GM12878 (cell line): ENCODE data around the gene CDYL. TPM values are rescaled to one million over a fixed set of nuclear protein-coding genes. Genes with fewer than 3 reads are reported as not detected.
A peak's percentile ranks its signal among the peaks of the same experiment; 100 is the strongest.

Experiments
- ATAC-seq: fragments of 200-7000 bp; cut with Tn5 transposase; 3 replicates; pipeline ENCODE4 v1.9.1; 2020; ENCODE audit warnings: mild to moderate bottlenecking, moderate library complexity
- BruUV-seq: library from RNA; stranded (reverse); fragments of 400-500 nt; replicated peaks from 2 replicates; lab custom pipeline; 2021; lab: Mats Ljungman, UMichigan
- CTCF ChIA-PET: fragments of 300-600 bp; sonication (Branson Sonifier 250); formaldehyde crosslinking; extraction: SDS; loops from one replicate; lab custom pipeline; 2021; ENCODE audit warnings: inconsistent platforms; lab: Yijun Ruan, JAX
- POLR2A ChIA-PET: fragments of 350-600 bp; formaldehyde crosslinking; extraction: SDS; loops from one replicate; lab custom pipeline; 2021; ENCODE audit warnings: inconsistent platforms; lab: Charles Lee
- RAD21 ChIA-PET: fragments of 300-600 bp; sonication (Branson Sonifier 250); formaldehyde crosslinking; loops from one replicate; lab custom pipeline; 2023; ENCODE audit warnings: antibody characterized with exemption; ENCODE audit not compliant: unreplicated experiment; lab: Charles Lee
- SMC1A ChIA-PET: fragments of 300-600 bp; sonication (Branson Sonifier 250); formaldehyde crosslinking; loops from one replicate; lab custom pipeline; 2023; ENCODE audit not compliant: unreplicated experiment, uncharacterized antibody; lab: Charles Lee
- DNase-seq: peaks from one replicate; pipeline ENCODE4 v3.0.0-alpha.2; 2011; ENCODE audit warnings: low read depth, low spot score
- FAIRE-seq: peaks from 3 replicates; lab custom pipeline; 2011; peaks lifted over from hg19 to GRCh38; lab: Jason Lieb, UNC
- H2AFZ ChIP-seq: 2 replicates; pipeline ENCODE4 v1.6.0; 2011; ENCODE audit warnings: low read depth, low read length, control low read depth; ENCODE audit not compliant: control insufficient read depth
- H3K27ac ChIP-seq: 2 replicates; pipeline ENCODE4 v1.5.1; 2011; ENCODE audit warnings: control low read depth; ENCODE audit not compliant: control insufficient read depth, insufficient read depth
- H3K27me3 ChIP-seq, 2 experiments: replicated peaks in 1 of 2; 2 replicates each; pipeline versions ENCODE4 v1.6.0 to v1.6.1; 2011; ENCODE audit warnings: low read length in 1 of 2; ENCODE audit not compliant: control insufficient read depth in 2 of 2, insufficient read depth in 2 of 2
- H3K36me3 ChIP-seq, 2 experiments: 2 replicates each; pipeline ENCODE4 v1.5.1; 2011; ENCODE audit warnings: low read length in 1 of 2; ENCODE audit not compliant: control insufficient read depth in 2 of 2, insufficient read depth in 2 of 2
- H3K4me1 ChIP-seq: 2 replicates; pipeline ENCODE4 v1.6.1; 2011; ENCODE audit warnings: mild to moderate bottlenecking, low read length, moderate library complexity, mixed read lengths; ENCODE audit not compliant: control insufficient read depth, insufficient read depth
- H3K4me2 ChIP-seq: 2 replicates; pipeline ENCODE4 v1.6.0; 2011; ENCODE audit warnings: control low read depth; ENCODE audit not compliant: control insufficient read depth, insufficient read depth
- H3K4me3 ChIP-seq: fragments of 200-600 bp; sonication (generic); 2 replicates; pipeline ENCODE4 v1.5.1; 2016
- H3K79me2 ChIP-seq: 2 replicates; pipeline ENCODE4 v1.6.0; 2011; ENCODE audit warnings: low read length; ENCODE audit not compliant: control insufficient read depth, insufficient read depth
- H3K9ac ChIP-seq: 2 replicates; pipeline ENCODE4 v1.8.0; 2011; ENCODE audit warnings: low read length, control low read depth, mixed read lengths; ENCODE audit not compliant: control insufficient read depth, insufficient read depth
- H3K9me3 ChIP-seq: replicated peaks from 3 replicates; pipeline ENCODE4 v1.5.1; 2011; ENCODE audit warnings: mild to moderate bottlenecking, low read length; ENCODE audit not compliant: control insufficient read depth, insufficient read depth
- H4K20me1 ChIP-seq: 2 replicates; pipeline ENCODE4 v1.6.0; 2011; ENCODE audit not compliant: control insufficient read depth, insufficient read depth
- ATF7 ChIP-seq: fragments of 450-650 bp; IDR thresholded peaks from 2 replicates; pipeline ENCODE4 v1.6.1; 2016; ENCODE audit warnings: low read depth, mild to moderate bottlenecking
- CREM ChIP-seq: IDR thresholded peaks from 2 replicates; pipeline ENCODE4 v1.6.1; 2014; ENCODE audit warnings: antibody characterized with exemption, low read depth
- DPF2 ChIP-seq: fragments of 450-650 bp; IDR thresholded peaks from 2 replicates; pipeline ENCODE4 v1.6.1; 2017; ENCODE audit warnings: mild to moderate bottlenecking
- GABPA ChIP-seq: IDR thresholded peaks from 2 replicates; pipeline ENCODE4 v1.6.1; 2014; ENCODE audit warnings: antibody characterized with exemption, low read depth, mild to moderate bottlenecking, inconsistent platforms
- IRF4 ChIP-seq: IDR thresholded peaks from 2 replicates; pipeline ENCODE4 v1.6.1; 2011; ENCODE audit warnings: low read depth, low read length
- JUNB ChIP-seq: IDR thresholded peaks from 2 replicates; pipeline ENCODE4 v1.6.1; 2016; ENCODE audit warnings: antibody characterized with exemption, mild to moderate bottlenecking
- KLF5 ChIP-seq: fragments of 450-650 bp; IDR thresholded peaks from 2 replicates; pipeline ENCODE4 v1.6.1; 2014; ENCODE audit warnings: mild to moderate bottlenecking; ENCODE audit not compliant: partially characterized antibody
- MEF2A ChIP-seq: IDR thresholded peaks from 2 replicates; pipeline ENCODE4 v1.6.1; 2011; ENCODE audit warnings: low read depth, mild to moderate bottlenecking, low read length, moderate library complexity; ENCODE audit not compliant: insufficient read depth
- NFIC ChIP-seq: IDR thresholded peaks from 2 replicates; pipeline ENCODE4 v1.6.1; 2012; ENCODE audit warnings: low read depth, mild to moderate bottlenecking, inconsistent platforms, low read length, moderate library complexity
- NFYA ChIP-seq: IDR thresholded peaks from 2 replicates; pipeline ENCODE4 v1.6.1; 2011; ENCODE audit warnings: low read depth, mild to moderate bottlenecking, low read length, improper control_type of control experiment, borderline replicate concordance
- PML ChIP-seq: IDR thresholded peaks from 2 replicates; pipeline ENCODE4 v1.6.1; 2012; ENCODE audit warnings: low read length, inconsistent platforms
- RUNX3 ChIP-seq: IDR thresholded peaks from 2 replicates; pipeline ENCODE4 v1.6.1; 2012; ENCODE audit warnings: low read length, inconsistent platforms
- SMARCA5 ChIP-seq: fragments of 450-650 bp; IDR thresholded peaks from 2 replicates; pipeline ENCODE4 v1.6.1; 2017; ENCODE audit warnings: mild to moderate bottlenecking
- SPI1 ChIP-seq: IDR thresholded peaks from 2 replicates; pipeline ENCODE4 v1.6.1; 2011; ENCODE audit warnings: low read depth, mild to moderate bottlenecking, low read length, moderate library complexity, borderline replicate concordance; ENCODE audit not compliant: insufficient read depth
- TCF7 ChIP-seq: IDR thresholded peaks from 2 replicates; pipeline ENCODE4 v1.6.1; 2014; ENCODE audit warnings: antibody characterized with exemption, borderline replicate concordance
- WGBS: methylation state at CpG from one replicate; pipeline ENCODE4 v1.1.6; 2016; ENCODE audit warnings: low lambda C conversion rate; ENCODE audit not compliant: insufficient replicate concordance, insufficient coverage; ENCODE audit errors: missing lambda C conversion rate; 5-methylcytosine and 5-hydroxymethylcytosine counted together
- in situ Hi-C: fragments of 300-500 bp; cut with MboI; formaldehyde crosslinking; loops from 9 replicates; pipeline ENCODE4 v1.14.3; 2018; ENCODE audit warnings: mixed read lengths
- intact Hi-C: fragments of 100-400 bp; cut with micrococcal nuclease; formaldehyde crosslinking; loops from one replicate; pipeline ENCODE4 v1.14.2; 2022; ENCODE audit not compliant: unreplicated experiment
- polyA plus RNA-seq, 11 experiments: library from polyadenylated mRNA; depleted of rRNA in 4 of 11; unstranded in 6 of 11; stranded (reverse) in 5 of 11; fragments of >200 nt; fragmentation: Nextera tagmentation in 4 of 11; fragmentation: Illumina TruSeq in 1 of 11; extraction: Ambion mirVana in 4 of 11; extraction: Trizol in 1 of 11; gene quantifications; 1 replicate in 1 of 11; 2 replicates in 10 of 11; pipeline versions ENCODE4 v1.2.1 to v1.2.3, GENCODE V29; 2011 to 2016; ENCODE audit warnings: inconsistent platforms in 2 of 11, missing spikeins in 2 of 11, low read depth in 1 of 11
- total RNA-seq, 4 experiments: library from RNA; depleted of rRNA in 3 of 4; stranded (reverse); fragments of >200 nt in 3 of 4; fragmentation: Illumina TruSeq in 1 of 4; extraction: Trizol in 1 of 4; gene quantifications; 2 replicates each; pipeline versions ENCODE4 v1.2.1 to v1.2.3, GENCODE V29; 2013 to 2021
- TF ChIP-seq, protein P1 (sequence below): IDR thresholded peaks from 2 replicates; pipeline ENCODE4 v1.6.1; 2011; ENCODE audit warnings: borderline replicate concordance, low read depth, mild to moderate bottlenecking, moderate library complexity, low read length; ENCODE audit not compliant: insufficient read depth, poor library complexity, severe bottlenecking
- TF ChIP-seq, protein P2 (sequence below): fragments of 450-650 bp; IDR thresholded peaks from 2 replicates; pipeline ENCODE4 v1.6.1; 2016; ENCODE audit warnings: mild to moderate bottlenecking, moderate library complexity, borderline replicate concordance
- TF ChIP-seq, protein P3 (sequence below): IDR thresholded peaks from 2 replicates; pipeline ENCODE4 v1.6.1; 2012; ENCODE audit warnings: low read length, inconsistent platforms

CDYL gene
- total and polyA plus RNA-seq, 10 of the 15 experiments (the other 5 are each of a cell fraction or from before 2014, with no cell fraction given) = 9.3 to 61.2 (median 28.5) TPM

DNA sequence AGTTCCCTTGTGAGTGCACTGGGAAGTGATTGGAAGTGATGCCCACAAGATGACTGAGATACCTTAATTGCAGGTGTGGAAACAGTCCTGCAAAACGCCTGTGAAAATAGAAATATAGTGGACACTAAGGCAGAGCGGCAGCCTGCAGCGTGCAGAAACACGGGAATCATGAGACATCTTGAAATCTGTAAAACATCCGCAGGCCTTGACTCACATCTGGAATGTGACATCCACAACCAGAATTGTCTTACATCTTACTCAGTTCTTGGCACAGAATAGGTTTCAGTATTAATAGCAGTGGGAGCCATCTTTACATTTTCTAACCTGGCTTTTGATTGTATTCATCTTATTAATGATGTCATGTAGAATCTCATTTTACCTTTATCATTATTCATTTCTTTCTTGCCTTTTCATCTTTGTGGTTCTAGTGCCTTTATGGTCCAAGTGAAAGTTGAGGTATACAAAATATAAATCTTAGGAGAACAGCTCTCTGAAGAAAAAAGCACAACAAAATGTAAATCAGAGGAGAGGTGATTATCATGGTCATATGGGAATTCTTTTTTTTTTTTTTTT lies 44.6 kb downstream of the CDYL start:
- Histone ChIP-seq H3K4me1 (peaks cover 16% of the 10 kb centered on the region), H3K9me3 (peaks cover 3% of the 10 kb centered on the region), H4K20me1 (no peaks in the 10 kb centered on the region; the same call in 1 of the 2 replicates), H3K9ac (no peak overlapping the region), H3K27ac (no peak overlapping the region), H3K4me2 (no peak overlapping the region), H2AFZ (no peak overlapping the region), H3K36me3 (peaks cover 0 to 3% of the 10 kb centered on the region in 2 experiments; a peak in 1 of 4 replicates), H3K4me3 (no peak overlapping the region), H3K27me3 (no peaks in the 10 kb centered on the region), H3K79me2 (peaks cover 81% of the 10 kb centered on the region)
- ChIA-PET SMC1A (interaction anchor here (0.6 to 1.6 kb wide), 4 partner anchors 10 to 43 kb away, joined by 3 to 7 read pairs (median 4); no protein-coding TSS in a partner anchor), POLR2A (no interaction called here), RAD21 (interaction anchor here (1.0 kb wide), 1 partner anchor 19 kb away, joined by 3 read pairs; no protein-coding TSS in a partner anchor), CTCF (interaction anchor here (1.0 kb wide), 1 partner anchor 10 kb away, joined by 5 read pairs; no protein-coding TSS in a partner anchor)
- intact Hi-C loops = no loop called here
- ATAC-seq (peak; percentile 35), DNase-seq (no peak), FAIRE-seq (no peak)
- BruUV-seq = no TSS peak
- in situ Hi-C loops = no loop called here
- WGBS = 52% methylated on average over 5 of the region's 5 CpGs
- TF ChIP-seq, protein P1, sequence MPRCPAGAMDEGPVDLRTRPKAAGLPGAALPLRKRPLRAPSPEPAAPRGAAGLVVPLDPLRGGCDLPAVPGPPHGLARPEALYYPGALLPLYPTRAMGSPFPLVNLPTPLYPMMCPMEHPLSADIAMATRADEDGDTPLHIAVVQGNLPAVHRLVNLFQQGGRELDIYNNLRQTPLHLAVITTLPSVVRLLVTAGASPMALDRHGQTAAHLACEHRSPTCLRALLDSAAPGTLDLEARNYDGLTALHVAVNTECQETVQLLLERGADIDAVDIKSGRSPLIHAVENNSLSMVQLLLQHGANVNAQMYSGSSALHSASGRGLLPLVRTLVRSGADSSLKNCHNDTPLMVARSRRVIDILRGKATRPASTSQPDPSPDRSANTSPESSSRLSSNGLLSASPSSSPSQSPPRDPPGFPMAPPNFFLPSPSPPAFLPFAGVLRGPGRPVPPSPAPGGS = peak; percentile 63
- peak; percentile 53; the same call in 1 of the 2 replicates for TF ChIP-seq NFIC
- peak; percentile 36; the same call in 1 of the 2 replicates for TF ChIP-seq ATF7
- TF ChIP-seq SPI1 = no peak
- TF ChIP-seq RUNX3 = peak; percentile 53; the same call in 1 of the 2 replicates
- 0 out of 2 replicates have a peak, but pooled peaks have one; percentile 26 for TF ChIP-seq TCF7
- TF ChIP-seq MEF2A = 0 out of 2 replicates have a peak, but pooled peaks have one; percentile 10
- no peak for TF ChIP-seq DPF2
- TF ChIP-seq, protein P2, sequence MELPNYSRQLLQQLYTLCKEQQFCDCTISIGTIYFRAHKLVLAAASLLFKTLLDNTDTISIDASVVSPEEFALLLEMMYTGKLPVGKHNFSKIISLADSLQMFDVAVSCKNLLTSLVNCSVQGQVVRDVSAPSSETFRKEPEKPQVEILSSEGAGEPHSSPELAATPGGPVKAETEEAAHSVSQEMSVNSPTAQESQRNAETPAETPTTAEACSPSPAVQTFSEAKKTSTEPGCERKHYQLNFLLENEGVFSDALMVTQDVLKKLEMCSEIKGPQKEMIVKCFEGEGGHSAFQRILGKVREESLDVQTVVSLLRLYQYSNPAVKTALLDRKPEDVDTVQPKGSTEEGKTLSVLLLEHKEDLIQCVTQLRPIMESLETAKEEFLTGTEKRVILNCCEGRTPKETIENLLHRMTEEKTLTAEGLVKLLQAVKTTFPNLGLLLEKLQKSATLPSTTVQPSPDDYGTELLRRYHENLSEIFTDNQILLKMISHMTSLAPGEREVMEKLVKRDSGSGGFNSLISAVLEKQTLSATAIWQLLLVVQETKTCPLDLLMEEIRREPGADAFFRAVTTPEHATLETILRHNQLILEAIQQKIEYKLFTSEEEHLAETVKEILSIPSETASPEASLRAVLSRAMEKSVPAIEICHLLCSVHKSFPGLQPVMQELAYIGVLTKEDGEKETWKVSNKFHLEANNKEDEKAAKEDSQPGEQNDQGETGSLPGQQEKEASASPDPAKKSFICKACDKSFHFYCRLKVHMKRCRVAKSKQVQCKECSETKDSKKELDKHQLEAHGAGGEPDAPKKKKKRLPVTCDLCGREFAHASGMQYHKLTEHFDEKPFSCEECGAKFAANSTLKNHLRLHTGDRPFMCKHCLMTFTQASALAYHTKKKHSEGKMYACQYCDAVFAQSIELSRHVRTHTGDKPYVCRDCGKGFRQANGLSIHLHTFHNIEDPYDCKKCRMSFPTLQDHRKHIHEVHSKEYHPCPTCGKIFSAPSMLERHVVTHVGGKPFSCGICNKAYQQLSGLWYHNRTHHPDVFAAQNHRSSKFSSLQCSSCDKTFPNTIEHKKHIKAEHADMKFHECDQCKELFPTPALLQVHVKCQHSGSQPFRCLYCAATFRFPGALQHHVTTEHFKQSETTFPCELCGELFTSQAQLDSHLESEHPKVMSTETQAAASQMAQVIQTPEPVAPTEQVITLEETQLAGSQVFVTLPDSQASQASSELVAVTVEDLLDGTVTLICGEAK = no peak
- peak; percentile 57; the same call in 1 of the 2 replicates for TF ChIP-seq CREM
- no peak for TF ChIP-seq GABPA
- no peak for TF ChIP-seq SMARCA5
- 0 out of 2 replicates have a peak, but pooled peaks have one; percentile 41 for TF ChIP-seq IRF4
- TF ChIP-seq JUNB = peak; percentile 87
- TF ChIP-seq NFYA = no peak
- TF ChIP-seq KLF5 = no peak
- TF ChIP-seq, protein P3, sequence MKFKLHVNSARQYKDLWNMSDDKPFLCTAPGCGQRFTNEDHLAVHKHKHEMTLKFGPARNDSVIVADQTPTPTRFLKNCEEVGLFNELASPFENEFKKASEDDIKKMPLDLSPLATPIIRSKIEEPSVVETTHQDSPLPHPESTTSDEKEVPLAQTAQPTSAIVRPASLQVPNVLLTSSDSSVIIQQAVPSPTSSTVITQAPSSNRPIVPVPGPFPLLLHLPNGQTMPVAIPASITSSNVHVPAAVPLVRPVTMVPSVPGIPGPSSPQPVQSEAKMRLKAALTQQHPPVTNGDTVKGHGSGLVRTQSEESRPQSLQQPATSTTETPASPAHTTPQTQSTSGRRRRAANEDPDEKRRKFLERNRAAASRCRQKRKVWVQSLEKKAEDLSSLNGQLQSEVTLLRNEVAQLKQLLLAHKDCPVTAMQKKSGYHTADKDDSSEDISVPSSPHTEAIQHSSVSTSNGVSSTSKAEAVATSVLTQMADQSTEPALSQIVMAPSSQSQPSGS = 0 out of 2 replicates have a peak, but pooled peaks have one; percentile 15
- 0 out of 2 replicates have a peak, but pooled peaks have one; percentile 34 for TF ChIP-seq PML
